T47D (cell line): ENCODE measurements around the gene TARS2.

Source experiments
- DNase-seq, 2 experiments: peaks; one replicate each; pipeline versions ENCODE4 v3.0.0 to v3.0.0-alpha.2; 2011 to 2012; ENCODE audit warnings: low read depth in 1 of 2, low spot score in 1 of 2
- JUND ChIP-seq: IDR thresholded peaks from 2 replicates; pipeline ENCODE4 v1.6.1; 2012; ENCODE audit warnings: low read depth
- in situ Hi-C: cut with HindIII; loops from 2 replicates; pipeline ENCODE4 v1.10.0; 2016; ENCODE audit warnings: low sequenced_read_pairs, low pct_unique_long_range_greater_than_20kb

TARS2 gene

GRCh38 chr1:150486966-150487762 is at the start of gene TARS2:
TSS of gene TARS2 (plus strand) at chr1:150487419. CDS start at chr1:150487451, 32 bp downstream.
- DNase-seq: peak; percentile 91 to 100
- in situ Hi-C loops: no loop called here
- TF ChIP-seq JUND: no peak

DNA sequence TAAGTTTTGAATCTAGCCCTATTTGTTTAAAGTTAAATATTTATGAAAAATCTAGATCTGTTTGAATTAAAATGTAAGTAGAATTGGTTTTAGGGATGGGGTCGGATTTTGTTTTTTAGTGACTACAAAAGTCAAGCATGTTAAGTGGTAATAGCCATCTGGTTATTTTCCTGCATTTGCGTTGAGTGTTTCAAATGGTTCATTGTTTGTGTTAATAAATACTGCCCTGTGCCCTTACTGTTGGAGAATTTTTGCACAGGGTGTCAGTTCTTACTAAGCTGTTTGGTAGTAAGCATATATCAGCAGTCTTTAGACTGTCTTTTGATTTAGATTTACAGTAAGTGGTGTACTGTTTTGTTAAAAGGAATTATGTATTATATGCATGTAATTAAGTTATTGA is 46.1 kb upstream of the TARS2 start:
- no peak for TF ChIP-seq JUND
- in situ Hi-C loops: no loop called here
- DNase-seq: no peak

GRCh38 chr1:150444232-150444631 is 43.0 kb upstream of the TARS2 start:
- DNase-seq: no peak
- TF ChIP-seq JUND: no peak
- in situ Hi-C loops: no loop called here

GRCh38 chr1:150456146-150456647 is 31.0 kb upstream of the TARS2 start:
- DNase-seq: no peak
- TF ChIP-seq JUND: no peak
- in situ Hi-C loops: no loop called here

DNA sequence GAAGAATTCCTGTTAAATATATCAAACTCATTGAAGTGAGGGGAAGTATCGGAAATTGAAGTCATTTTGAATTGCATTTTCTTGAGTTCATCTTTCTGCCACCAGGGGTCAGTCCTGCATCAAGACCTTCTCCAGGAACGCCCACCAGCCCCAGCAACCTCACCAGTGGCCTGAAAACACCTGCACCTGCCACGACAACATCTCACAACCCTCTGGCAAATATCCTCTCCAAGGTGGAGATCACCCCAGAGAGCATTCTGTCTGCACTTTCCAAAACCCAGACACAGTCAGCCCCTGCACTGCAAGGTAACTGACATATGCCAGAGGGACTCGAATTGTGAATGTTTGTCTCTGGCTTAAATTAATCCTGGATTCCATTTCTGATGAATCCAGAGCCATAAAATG is 22.8 kb upstream of the TARS2 start:
- in situ Hi-C loops: no loop called here
- no peak for TF ChIP-seq JUND

GRCh38 chr1:150466964-150467363 is 20.3 kb upstream of the TARS2 start:
- in situ Hi-C loops: no loop called here
- DNase-seq: no peak
- TF ChIP-seq JUND: no peak

More for the DNA sequence above, 22.8 kb upstream of the TARS2 start:
- DNase-seq: peak; percentile 56 to 80

- TF ChIP-seq JUND: no peak
- DNase-seq: no peak
- in situ Hi-C loops: no loop called here
Observed at GRCh38 chr1:150469291-150469690, 17.9 kb upstream of the TARS2 start.

- no peak for TF ChIP-seq JUND
- in situ Hi-C loops: no loop called here
- no peak for DNase-seq
Observed at GRCh38 chr1:150472601-150473200, 14.5 kb upstream of the TARS2 start.

- in situ Hi-C loops: no loop called here
- no peak for DNase-seq
- no peak for TF ChIP-seq JUND
Observed at GRCh38 chr1:150473659-150474058, 13.6 kb upstream of the TARS2 start.

DNA sequence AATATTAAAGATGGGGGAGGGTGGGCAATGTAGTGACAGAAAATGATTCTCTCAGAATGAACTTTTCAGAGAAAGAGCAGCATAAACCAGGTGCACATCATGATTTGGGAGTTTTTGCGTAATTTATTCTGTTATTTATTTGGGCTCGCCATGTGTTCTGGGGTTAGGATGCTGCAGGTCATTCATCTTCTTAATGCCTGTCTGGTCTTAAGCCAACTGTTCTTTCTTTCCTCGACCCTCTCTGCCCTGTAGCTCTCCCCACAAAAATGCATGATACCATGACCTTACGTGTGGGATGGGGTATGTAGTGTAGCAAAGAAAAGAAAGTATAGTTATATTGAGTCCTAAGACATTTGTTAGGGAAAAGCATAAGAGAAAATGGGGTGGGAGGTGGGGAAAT is 12.3 kb upstream of the TARS2 start:
- no peak for TF ChIP-seq JUND
- in situ Hi-C loops: no loop called here
- DNase-seq: no peak

GRCh38 chr1:150476754-150477153 is 10.5 kb upstream of the TARS2 start:
- TF ChIP-seq JUND: no peak
- in situ Hi-C loops: no loop called here
- no peak for DNase-seq

DNA sequence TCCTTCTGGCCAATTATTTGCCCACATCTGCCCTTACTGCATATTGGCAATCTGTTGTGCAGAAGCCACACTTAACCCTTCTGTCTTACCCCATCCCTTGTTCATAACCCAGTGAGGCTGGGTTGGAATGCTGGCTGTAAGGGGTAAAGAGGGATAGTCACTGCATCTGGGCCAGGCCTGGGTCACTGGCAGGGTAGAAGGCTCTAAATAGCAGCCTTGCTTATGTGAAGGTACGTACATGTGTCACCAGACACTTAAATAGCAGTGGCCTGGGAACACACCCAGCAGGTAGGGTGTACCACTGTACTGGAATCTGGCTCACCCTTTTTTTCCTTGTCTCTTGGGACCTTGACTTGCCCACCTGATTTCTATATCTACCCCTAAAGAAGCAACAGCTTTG is 9.9 kb upstream of the TARS2 start:
- DNase-seq: no peak
- no peak for TF ChIP-seq JUND
- in situ Hi-C loops: no loop called here

- in situ Hi-C loops: no loop called here
- no peak for DNase-seq
- TF ChIP-seq JUND: no peak
Observed at GRCh38 chr1:150477733-150478132, 9.5 kb upstream of the TARS2 start.
